ENCODE data around the gene SERTAD4. TPM values are rescaled to one million over a fixed set of nuclear protein-coding genes. Genes with fewer than 3 reads are reported as not detected.

The SERTAD4 gene
- total and polyA plus RNA-seq, 4 donors, result under 0.01 to 0.02 (median under 0.01) TPM; not detected in 1

DNA sequence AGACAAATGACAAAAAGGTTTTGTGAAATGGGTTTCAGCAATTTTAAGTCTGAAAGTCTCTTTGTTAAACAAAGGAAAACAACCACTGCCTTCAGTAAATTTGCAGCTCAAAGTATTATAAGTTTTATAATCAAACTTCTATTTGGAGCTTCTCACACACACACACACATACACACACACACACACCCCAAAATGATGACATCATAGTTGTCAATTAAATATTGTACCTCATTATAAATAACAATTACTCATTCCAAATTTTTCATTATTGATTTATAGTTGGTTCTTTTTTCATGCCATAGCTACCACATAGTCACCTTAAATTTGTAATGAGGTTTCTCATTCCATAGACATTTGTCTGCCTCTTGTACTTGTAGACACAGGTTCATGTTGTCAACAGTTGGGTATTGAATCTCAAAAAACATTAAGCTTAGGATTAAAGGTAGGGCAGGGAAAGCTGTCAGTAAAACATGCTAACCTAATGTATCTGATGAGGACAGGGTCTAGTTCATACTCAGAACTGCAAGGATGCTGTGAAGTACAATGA, 2.4 kb upstream of the SERTAD4 start:
- H3K36me3 ChIP-seq (ENCODE audit: control insufficient read depth in 4 of 4, insufficient read depth in 3 of 4, low read depth in 1 of 4, low read length in 3 of 4), result no peaks in the 10 kb centered on the region
- H3K27ac ChIP-seq (ENCODE audit: low read depth in 1 of 2, low read length in 2 of 2), result no peak overlapping the region
- no peak for DNase-seq (ENCODE audit: low spot score)
- no peak overlapping the region for H3K4me3 ChIP-seq (ENCODE audit: low read depth in 1 of 3, low read length in 3 of 3)
- H3K9ac ChIP-seq (ENCODE audit: low read depth in 1 of 2, low read length in 2 of 2), result no peak overlapping the region
- TF ChIP-seq YY1 (IDR thresholded peaks at IDR 0.05), result no peak
- no peak for TF ChIP-seq HNF4A (conservative IDR thresholded peaks at IDR 0.05)
- no peak for TF ChIP-seq TAF1 (conservative IDR thresholded peaks at IDR 0.05)
- TF ChIP-seq FOXA2 (IDR thresholded peaks at IDR 0.05), result no peak
- TF ChIP-seq, protein P1, sequence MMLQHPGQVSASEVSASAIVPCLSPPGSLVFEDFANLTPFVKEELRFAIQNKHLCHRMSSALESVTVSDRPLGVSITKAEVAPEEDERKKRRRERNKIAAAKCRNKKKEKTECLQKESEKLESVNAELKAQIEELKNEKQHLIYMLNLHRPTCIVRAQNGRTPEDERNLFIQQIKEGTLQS (IDR thresholded peaks at IDR 0.05), result no peak
- TF ChIP-seq EGR1 (IDR thresholded peaks at IDR 0.05; ENCODE audit: low read depth in 2 of 2), result no peak
- no peak for TF ChIP-seq HNF4G (IDR thresholded peaks at IDR 0.05)
- no peak for TF ChIP-seq FOXA1 (IDR thresholded peaks at IDR 0.05)
- no peak for TF ChIP-seq RXRA (IDR thresholded peaks at IDR 0.05)
- no peak for TF ChIP-seq RAD21 (IDR thresholded peaks at IDR 0.05)
- TF ChIP-seq SP1 (IDR thresholded peaks at IDR 0.05), result no peak
- TF ChIP-seq, protein P2, sequence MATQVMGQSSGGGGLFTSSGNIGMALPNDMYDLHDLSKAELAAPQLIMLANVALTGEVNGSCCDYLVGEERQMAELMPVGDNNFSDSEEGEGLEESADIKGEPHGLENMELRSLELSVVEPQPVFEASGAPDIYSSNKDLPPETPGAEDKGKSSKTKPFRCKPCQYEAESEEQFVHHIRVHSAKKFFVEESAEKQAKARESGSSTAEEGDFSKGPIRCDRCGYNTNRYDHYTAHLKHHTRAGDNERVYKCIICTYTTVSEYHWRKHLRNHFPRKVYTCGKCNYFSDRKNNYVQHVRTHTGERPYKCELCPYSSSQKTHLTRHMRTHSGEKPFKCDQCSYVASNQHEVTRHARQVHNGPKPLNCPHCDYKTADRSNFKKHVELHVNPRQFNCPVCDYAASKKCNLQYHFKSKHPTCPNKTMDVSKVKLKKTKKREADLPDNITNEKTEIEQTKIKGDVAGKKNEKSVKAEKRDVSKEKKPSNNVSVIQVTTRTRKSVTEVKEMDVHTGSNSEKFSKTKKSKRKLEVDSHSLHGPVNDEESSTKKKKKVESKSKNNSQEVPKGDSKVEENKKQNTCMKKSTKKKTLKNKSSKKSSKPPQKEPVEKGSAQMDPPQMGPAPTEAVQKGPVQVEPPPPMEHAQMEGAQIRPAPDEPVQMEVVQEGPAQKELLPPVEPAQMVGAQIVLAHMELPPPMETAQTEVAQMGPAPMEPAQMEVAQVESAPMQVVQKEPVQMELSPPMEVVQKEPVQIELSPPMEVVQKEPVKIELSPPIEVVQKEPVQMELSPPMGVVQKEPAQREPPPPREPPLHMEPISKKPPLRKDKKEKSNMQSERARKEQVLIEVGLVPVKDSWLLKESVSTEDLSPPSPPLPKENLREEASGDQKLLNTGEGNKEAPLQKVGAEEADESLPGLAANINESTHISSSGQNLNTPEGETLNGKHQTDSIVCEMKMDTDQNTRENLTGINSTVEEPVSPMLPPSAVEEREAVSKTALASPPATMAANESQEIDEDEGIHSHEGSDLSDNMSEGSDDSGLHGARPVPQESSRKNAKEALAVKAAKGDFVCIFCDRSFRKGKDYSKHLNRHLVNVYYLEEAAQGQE (IDR thresholded peaks at IDR 0.05), result no peak
- TF ChIP-seq, protein P3, sequence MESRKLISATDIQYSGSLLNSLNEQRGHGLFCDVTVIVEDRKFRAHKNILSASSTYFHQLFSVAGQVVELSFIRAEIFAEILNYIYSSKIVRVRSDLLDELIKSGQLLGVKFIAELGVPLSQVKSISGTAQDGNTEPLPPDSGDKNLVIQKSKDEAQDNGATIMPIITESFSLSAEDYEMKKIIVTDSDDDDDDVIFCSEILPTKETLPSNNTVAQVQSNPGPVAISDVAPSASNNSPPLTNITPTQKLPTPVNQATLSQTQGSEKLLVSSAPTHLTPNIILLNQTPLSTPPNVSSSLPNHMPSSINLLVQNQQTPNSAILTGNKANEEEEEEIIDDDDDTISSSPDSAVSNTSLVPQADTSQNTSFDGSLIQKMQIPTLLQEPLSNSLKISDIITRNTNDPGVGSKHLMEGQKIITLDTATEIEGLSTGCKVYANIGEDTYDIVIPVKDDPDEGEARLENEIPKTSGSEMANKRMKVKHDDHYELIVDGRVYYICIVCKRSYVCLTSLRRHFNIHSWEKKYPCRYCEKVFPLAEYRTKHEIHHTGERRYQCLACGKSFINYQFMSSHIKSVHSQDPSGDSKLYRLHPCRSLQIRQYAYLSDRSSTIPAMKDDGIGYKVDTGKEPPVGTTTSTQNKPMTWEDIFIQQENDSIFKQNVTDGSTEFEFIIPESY (IDR thresholded peaks at IDR 0.05), result no peak
- TF ChIP-seq NR2F2 (IDR thresholded peaks at IDR 0.05), result no peak
- TF ChIP-seq, protein P4, sequence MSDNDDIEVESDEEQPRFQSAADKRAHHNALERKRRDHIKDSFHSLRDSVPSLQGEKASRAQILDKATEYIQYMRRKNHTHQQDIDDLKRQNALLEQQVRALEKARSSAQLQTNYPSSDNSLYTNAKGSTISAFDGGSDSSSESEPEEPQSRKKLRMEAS (IDR thresholded peaks at IDR 0.05), result no peak
- no peak for TF ChIP-seq JUND (IDR thresholded peaks at IDR 0.05)
- TF ChIP-seq, protein P5, sequence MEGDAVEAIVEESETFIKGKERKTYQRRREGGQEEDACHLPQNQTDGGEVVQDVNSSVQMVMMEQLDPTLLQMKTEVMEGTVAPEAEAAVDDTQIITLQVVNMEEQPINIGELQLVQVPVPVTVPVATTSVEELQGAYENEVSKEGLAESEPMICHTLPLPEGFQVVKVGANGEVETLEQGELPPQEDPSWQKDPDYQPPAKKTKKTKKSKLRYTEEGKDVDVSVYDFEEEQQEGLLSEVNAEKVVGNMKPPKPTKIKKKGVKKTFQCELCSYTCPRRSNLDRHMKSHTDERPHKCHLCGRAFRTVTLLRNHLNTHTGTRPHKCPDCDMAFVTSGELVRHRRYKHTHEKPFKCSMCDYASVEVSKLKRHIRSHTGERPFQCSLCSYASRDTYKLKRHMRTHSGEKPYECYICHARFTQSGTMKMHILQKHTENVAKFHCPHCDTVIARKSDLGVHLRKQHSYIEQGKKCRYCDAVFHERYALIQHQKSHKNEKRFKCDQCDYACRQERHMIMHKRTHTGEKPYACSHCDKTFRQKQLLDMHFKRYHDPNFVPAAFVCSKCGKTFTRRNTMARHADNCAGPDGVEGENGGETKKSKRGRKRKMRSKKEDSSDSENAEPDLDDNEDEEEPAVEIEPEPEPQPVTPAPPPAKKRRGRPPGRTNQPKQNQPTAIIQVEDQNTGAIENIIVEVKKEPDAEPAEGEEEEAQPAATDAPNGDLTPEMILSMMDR (IDR thresholded peaks at IDR 0.05; ENCODE audit: low read depth, low read length, missing input control), result no peak
- no peak for TF ChIP-seq GABPA (IDR thresholded peaks at IDR 0.05 in 1 of 2, conservative IDR thresholded peaks at IDR 0.05 in 1 of 2)
- peaks cover 10 to 19% (median 11%) of the 10 kb centered on the region in 4 donors for H3K4me1 ChIP-seq (ENCODE audit: control insufficient read depth in 4 of 4, insufficient read depth in 4 of 4, low read length in 3 of 4)
- H3K27me3 ChIP-seq (ENCODE audit: control insufficient read depth in 4 of 4, insufficient read depth in 4 of 4, low read length in 3 of 4), result peaks cover 0 to 11% (median 10%) of the 10 kb centered on the region in 4 donors
- no peaks in the 10 kb centered on the region for H3K9me3 ChIP-seq (ENCODE audit: control insufficient read depth in 4 of 4, low read length in 3 of 4)
